Activated B cell treated with CpG ODN at 0.5 μM for 24 hours (primary cell): ENCODE measurements around the gene FAM72C. TPM values are rescaled to one million over a fixed set of nuclear protein-coding genes. Genes with fewer than 3 reads are reported as not detected.
"Not testable (repeated sequence)": the region's sequence is repeated elsewhere in the genome, so short reads cannot be mapped to it uniquely, and the experiment has no call there.

Experiments
- ATAC-seq: fragments of 200-7000 bp; cut with Tn5 transposase; one replicate; pipeline ENCODE4 v1.10.0; 2021; ENCODE audit warnings: low read depth, mild to moderate bottlenecking, moderate library complexity
- CTCF ChIA-PET: fragments of 350-600 bp; sonication (Branson Sonifier 250); formaldehyde crosslinking; loops from one replicate; lab custom pipeline; 2021; ENCODE audit warnings: antibody characterized with exemption; lab: Charles Lee
- POLR2A ChIA-PET: fragments of 350-600 bp; sonication (Branson Sonifier 250); formaldehyde crosslinking; loops from one replicate; lab custom pipeline; 2021; ENCODE audit warnings: antibody characterized with exemption; lab: Charles Lee
- DNase-seq: peaks from one replicate; pipeline ENCODE4 v3.0.0; 2022
- H3K27ac Mint-ChIP-seq: one replicate; pipeline ENCODE4 v1.8.0; 2020; ENCODE audit warnings: mixed read lengths
- H3K27me3 Mint-ChIP-seq: one replicate; pipeline ENCODE4 v1.8.0; 2021; ENCODE audit warnings: mixed read lengths
- H3K36me3 Mint-ChIP-seq: one replicate; pipeline ENCODE4 v1.8.0; 2021; ENCODE audit warnings: low read depth, mixed read lengths
- H3K4me1 Mint-ChIP-seq: one replicate; pipeline ENCODE4 v1.8.0; 2021; ENCODE audit warnings: mixed read lengths
- H3K4me3 Mint-ChIP-seq: one replicate; pipeline ENCODE4 v1.8.0; 2020; ENCODE audit warnings: mild to moderate bottlenecking, mixed read lengths
- H3K9me3 Mint-ChIP-seq: one replicate; pipeline ENCODE4 v1.8.0; 2020; ENCODE audit warnings: mixed read lengths
- intact Hi-C: fragments of 100-400 bp; cut with micrococcal nuclease; formaldehyde crosslinking; loops from one replicate; pipeline ENCODE4 v1.15.1; 2024
- total RNA-seq: library from RNA; stranded (reverse); gene quantifications from 2 replicates; pipeline ENCODE4 v1.2.3, GENCODE V29; 2022

FAM72C gene
- total RNA-seq, result 0.27 and 0.49 TPM in 2 replicates

GRCh38 chr1:143971924-143972700 is at the start of gene FAM72C:
Gene FAM72C (minus strand): TSS chr1:143971986. CDS start chr1:143971141, 845 bp downstream.
- ATAC-seq, result peak; percentile 78
- H3K27ac Mint-ChIP-seq, H3K27me3 Mint-ChIP-seq, intact Hi-C loops, POLR2A ChIA-PET, H3K4me3 Mint-ChIP-seq, H3K36me3 Mint-ChIP-seq, H3K9me3 Mint-ChIP-seq, H3K4me1 Mint-ChIP-seq, DNase-seq, CTCF ChIA-PET: not testable (repeated sequence)

- peak; percentile 79 for ATAC-seq
Observed at GRCh38 chr1:144020001-144020738, 48.4 kb upstream of the FAM72C start.

GRCh38 chr1:144019101-144019500 is 47.3 kb upstream of the FAM72C start:
- H3K27me3 Mint-ChIP-seq, H3K9me3 Mint-ChIP-seq, POLR2A ChIA-PET, H3K4me1 Mint-ChIP-seq, DNase-seq, ATAC-seq, CTCF ChIA-PET, intact Hi-C loops, H3K4me3 Mint-ChIP-seq, H3K27ac Mint-ChIP-seq, H3K36me3 Mint-ChIP-seq: not testable (repeated sequence)

More at GRCh38 chr1:144020001-144020738, 48.4 kb upstream of the FAM72C start:
- POLR2A ChIA-PET, CTCF ChIA-PET, H3K4me1 Mint-ChIP-seq, H3K27ac Mint-ChIP-seq, H3K36me3 Mint-ChIP-seq, H3K27me3 Mint-ChIP-seq, intact Hi-C loops, H3K4me3 Mint-ChIP-seq, DNase-seq, H3K9me3 Mint-ChIP-seq: not testable (repeated sequence)

GRCh38 chr1:144015180-144015966 is 43.6 kb upstream of the FAM72C start:
- DNase-seq, H3K4me3 Mint-ChIP-seq, CTCF ChIA-PET: not testable (repeated sequence)

GRCh38 chr1:144014528-144014927 is 42.7 kb upstream of the FAM72C start:
- H3K27me3 Mint-ChIP-seq, H3K36me3 Mint-ChIP-seq, H3K4me3 Mint-ChIP-seq, intact Hi-C loops, ATAC-seq, H3K9me3 Mint-ChIP-seq, POLR2A ChIA-PET, H3K4me1 Mint-ChIP-seq, H3K27ac Mint-ChIP-seq, CTCF ChIA-PET, DNase-seq: not testable (repeated sequence)

More at GRCh38 chr1:144015180-144015966, 43.6 kb upstream of the FAM72C start:
- H3K36me3 Mint-ChIP-seq, POLR2A ChIA-PET, H3K9me3 Mint-ChIP-seq, H3K27ac Mint-ChIP-seq, H3K4me1 Mint-ChIP-seq, ATAC-seq, intact Hi-C loops, H3K27me3 Mint-ChIP-seq: not testable (repeated sequence)

- H3K4me3 Mint-ChIP-seq, CTCF ChIA-PET, ATAC-seq, H3K36me3 Mint-ChIP-seq, intact Hi-C loops, H3K9me3 Mint-ChIP-seq, DNase-seq, H3K4me1 Mint-ChIP-seq, H3K27ac Mint-ChIP-seq, POLR2A ChIA-PET, H3K27me3 Mint-ChIP-seq: not testable (repeated sequence)
Observed at GRCh38 chr1:144014121-144014520, 42.3 kb upstream of the FAM72C start.

GRCh38 chr1:144012168-144012733 is 40.5 kb upstream of the FAM72C start:
- not testable (repeated sequence) for H3K27ac Mint-ChIP-seq
- peak; percentile 89 for ATAC-seq

GRCh38 chr1:144009410-144009809 is 37.6 kb upstream of the FAM72C start:
- H3K4me3 Mint-ChIP-seq, intact Hi-C loops, H3K27ac Mint-ChIP-seq, H3K27me3 Mint-ChIP-seq, H3K4me1 Mint-ChIP-seq, POLR2A ChIA-PET, DNase-seq, H3K9me3 Mint-ChIP-seq, H3K36me3 Mint-ChIP-seq, CTCF ChIA-PET: not testable (repeated sequence)
- peak; percentile 55 for ATAC-seq

More at GRCh38 chr1:144012168-144012733, 40.5 kb upstream of the FAM72C start:
- intact Hi-C loops, H3K9me3 Mint-ChIP-seq, POLR2A ChIA-PET, H3K4me3 Mint-ChIP-seq, H3K27me3 Mint-ChIP-seq, DNase-seq, CTCF ChIA-PET, H3K4me1 Mint-ChIP-seq, H3K36me3 Mint-ChIP-seq: not testable (repeated sequence)

- H3K36me3 Mint-ChIP-seq, ATAC-seq, H3K27me3 Mint-ChIP-seq, H3K4me3 Mint-ChIP-seq, H3K4me1 Mint-ChIP-seq, intact Hi-C loops, H3K27ac Mint-ChIP-seq, DNase-seq, H3K9me3 Mint-ChIP-seq, POLR2A ChIA-PET, CTCF ChIA-PET: not testable (repeated sequence)
Observed at GRCh38 chr1:144004259-144004658, 32.5 kb upstream of the FAM72C start.

- POLR2A ChIA-PET, H3K4me3 Mint-ChIP-seq, DNase-seq, CTCF ChIA-PET, H3K27me3 Mint-ChIP-seq, intact Hi-C loops, H3K36me3 Mint-ChIP-seq, H3K4me1 Mint-ChIP-seq, H3K9me3 Mint-ChIP-seq, ATAC-seq, H3K27ac Mint-ChIP-seq: not testable (repeated sequence)
Observed at GRCh38 chr1:144003306-144004029, 31.7 kb upstream of the FAM72C start.
